HG02885 (cell line): ENCODE data around the gene TMPRSS7.
A peak's percentile ranks its signal among the peaks of the same experiment; 100 is the strongest.
"Not testable (repeated sequence)": the region's sequence is repeated elsewhere in the genome, so short reads cannot be mapped to it uniquely, and the experiment has no call there.

ENCODE experiments used
- ATAC-seq: cut with Tn5 transposase; IDR thresholded peaks from one replicate; pipeline ENCODE4 v1.9.1; 2021; ENCODE audit warnings: mild to moderate bottlenecking; ENCODE audit not compliant: unreplicated experiment, poor library complexity

The TMPRSS7 gene

GRCh38 chr3:112056451-112056929, 22.0 kb downstream of the TMPRSS7 start:
- ATAC-seq, result no peak

- no peak for ATAC-seq
Measured at GRCh38 chr3:112059497-112059896, 25.0 kb downstream of the TMPRSS7 start.

GRCh38 chr3:112061152-112061551, 26.6 kb downstream of the TMPRSS7 start:
- no peak for ATAC-seq

GRCh38 chr3:112072387-112073060, 38.0 kb downstream of the TMPRSS7 start:
- not testable (repeated sequence) for ATAC-seq

- no peak for ATAC-seq
Measured at GRCh38 chr3:112074006-112074405, 39.5 kb downstream of the TMPRSS7 start.

GRCh38 chr3:112074616-112075497, 40.3 kb downstream of the TMPRSS7 start:
- peak; percentile 71 for ATAC-seq

GRCh38 chr3:112078125-112079083, 43.9 kb downstream of the TMPRSS7 start:
- peak; percentile 47 for ATAC-seq

- no peak for ATAC-seq
Measured at GRCh38 chr3:112083239-112083638, 48.7 kb downstream of the TMPRSS7 start.

- no peak for ATAC-seq
Measured at GRCh38 chr3:112084980-112085705, 50.6 kb downstream of the TMPRSS7 start.

- peak; percentile 4 for ATAC-seq
Measured at GRCh38 chr3:112085735-112086075, 51.2 kb downstream of the TMPRSS7 start.

- ATAC-seq, result peak; percentile 93
Measured at GRCh38 chr3:112086076-112086854, 51.7 kb downstream of the TMPRSS7 start, which contains the start of gene C3orf52. Gene C3orf52, plus strand, starts transcription at chr3:112086389. Its CDS starts 19 bp downstream, at chr3:112086408.

GRCh38 chr3:112086875-112087524, 52.5 kb downstream of the TMPRSS7 start:
- ATAC-seq, result no peak

- no peak for ATAC-seq
Measured at GRCh38 chr3:112087746-112088145, 53.2 kb downstream of the TMPRSS7 start.

GRCh38 chr3:112088944-112089343, 54.4 kb downstream of the TMPRSS7 start:
- no peak for ATAC-seq

GRCh38 chr3:112089956-112090886, 55.7 kb downstream of the TMPRSS7 start:
- no peak for ATAC-seq

GRCh38 chr3:112090887-112091586, 56.5 kb downstream of the TMPRSS7 start:
- no peak for ATAC-seq
